Measurements from ENCODE around the gene MAN2C1.

Gene MAN2C1

GRCh38 chr15:75366163-75366562 lies 2.2 kb downstream of the MAN2C1 start:
- no peak overlapping the region for H3K9ac ChIP-seq (ENCODE audit: insufficient read length, low read depth)
- peaks cover 78% of the 10 kb centered on the region for H3K36me3 ChIP-seq (ENCODE audit: insufficient read depth, insufficient read length, low read length)
- no peak for DNase-seq (ENCODE audit: low read depth, low spot score)
- H3K4me3 ChIP-seq (ENCODE audit: insufficient read length, low read depth), result no peak overlapping the region
- peaks cover 11% of the 10 kb centered on the region for H3K4me1 ChIP-seq (ENCODE audit: insufficient read depth, insufficient read length)
- no peaks in the 10 kb centered on the region for H3K9me3 ChIP-seq (ENCODE audit: insufficient read depth, low read length)
- TF ChIP-seq SUZ12 (IDR thresholded peaks at IDR 0.05; ENCODE audit: extremely low read depth, insufficient read depth, insufficient read length), result no peak
- TF ChIP-seq YY1 (IDR thresholded peaks at IDR 0.05; ENCODE audit: insufficient read depth, insufficient read length), result no peak
- H3K27me3 ChIP-seq (ENCODE audit: insufficient read depth, insufficient read length), result no peaks in the 10 kb centered on the region

- Histone ChIP-seq H3K9ac (ENCODE audit: insufficient read length, low read depth) (no peak overlapping the region), H3K9me3 (ENCODE audit: insufficient read depth, low read length) (no peaks in the 10 kb centered on the region), H3K27me3 (ENCODE audit: insufficient read depth, insufficient read length) (no peaks in the 10 kb centered on the region), H3K4me3 (ENCODE audit: insufficient read length, low read depth) (no peak overlapping the region), H3K4me1 (ENCODE audit: insufficient read depth, insufficient read length) (peaks cover 11% of the 10 kb centered on the region), H3K36me3 (ENCODE audit: insufficient read depth, insufficient read length, low read length) (peaks cover 78% of the 10 kb centered on the region)
- DNase-seq (ENCODE audit: low read depth, low spot score), result no peak
- no peak for TF ChIP-seq YY1 (IDR thresholded peaks at IDR 0.05; ENCODE audit: insufficient read depth, insufficient read length)
- TF ChIP-seq ZNF274 (IDR thresholded peaks at IDR 0.05; ENCODE audit: low read depth, low read length), result no peak
- TF ChIP-seq SUZ12 (IDR thresholded peaks at IDR 0.05; ENCODE audit: extremely low read depth, insufficient read depth, insufficient read length), result no peak
Measured at GRCh38 chr15:75364881-75365280, 3.5 kb downstream of the MAN2C1 start.

- Histone ChIP-seq H3K4me3 (ENCODE audit: insufficient read length, low read depth) (no peak overlapping the region), H3K9me3 (ENCODE audit: insufficient read depth, low read length) (no peaks in the 10 kb centered on the region), H3K9ac (ENCODE audit: insufficient read length, low read depth) (no peak overlapping the region), H3K4me1 (ENCODE audit: insufficient read depth, insufficient read length) (peaks cover 8% of the 10 kb centered on the region), H3K27me3 (ENCODE audit: insufficient read depth, insufficient read length) (no peaks in the 10 kb centered on the region), H3K36me3 (ENCODE audit: insufficient read depth, insufficient read length, low read length) (peaks cover 83% of the 10 kb centered on the region)
- no peak for DNase-seq (ENCODE audit: low read depth, low spot score)
- TF ChIP-seq YY1 (IDR thresholded peaks at IDR 0.05; ENCODE audit: insufficient read depth, insufficient read length) (no peak), ZNF274 (IDR thresholded peaks at IDR 0.05; ENCODE audit: low read depth, low read length) (no peak), SUZ12 (IDR thresholded peaks at IDR 0.05; ENCODE audit: extremely low read depth, insufficient read depth, insufficient read length) (no peak)
Measured at GRCh38 chr15:75363786-75364185, 4.6 kb downstream of the MAN2C1 start.

GRCh38 chr15:75362642-75363249 lies 5.7 kb downstream of the MAN2C1 start:
- no peak for DNase-seq (ENCODE audit: low read depth, low spot score)
- Histone ChIP-seq H3K4me3 (ENCODE audit: insufficient read length, low read depth) (no peak overlapping the region), H3K9ac (ENCODE audit: insufficient read length, low read depth) (no peak overlapping the region), H3K4me1 (ENCODE audit: insufficient read depth, insufficient read length) (peaks cover 8% of the 10 kb centered on the region), H3K36me3 (ENCODE audit: insufficient read depth, insufficient read length, low read length) (peaks cover 93% of the 10 kb centered on the region), H3K27me3 (ENCODE audit: insufficient read depth, insufficient read length) (no peaks in the 10 kb centered on the region), H3K9me3 (ENCODE audit: insufficient read depth, low read length) (no peaks in the 10 kb centered on the region)
- TF ChIP-seq SUZ12 (IDR thresholded peaks at IDR 0.05; ENCODE audit: extremely low read depth, insufficient read depth, insufficient read length) (no peak), ZNF274 (IDR thresholded peaks at IDR 0.05; ENCODE audit: low read depth, low read length) (no peak), YY1 (IDR thresholded peaks at IDR 0.05; ENCODE audit: insufficient read depth, insufficient read length) (no peak)

GRCh38 chr15:75361989-75362641 lies 6.3 kb downstream of the MAN2C1 start:
- peaks cover 5% of the 10 kb centered on the region for H3K4me1 ChIP-seq (ENCODE audit: insufficient read depth, insufficient read length)
- H3K27me3 ChIP-seq (ENCODE audit: insufficient read depth, insufficient read length), result no peaks in the 10 kb centered on the region
- no peak for DNase-seq (ENCODE audit: low read depth, low spot score)
- peaks cover 92% of the 10 kb centered on the region for H3K36me3 ChIP-seq (ENCODE audit: insufficient read depth, insufficient read length, low read length)
- no peak overlapping the region for H3K4me3 ChIP-seq (ENCODE audit: insufficient read length, low read depth)
- no peak for TF ChIP-seq ZNF274 (IDR thresholded peaks at IDR 0.05; ENCODE audit: low read depth, low read length)
- no peak for TF ChIP-seq SUZ12 (IDR thresholded peaks at IDR 0.05; ENCODE audit: extremely low read depth, insufficient read depth, insufficient read length)
- TF ChIP-seq YY1 (IDR thresholded peaks at IDR 0.05; ENCODE audit: insufficient read depth, insufficient read length), result no peak
- H3K9ac ChIP-seq (ENCODE audit: insufficient read length, low read depth), result no peak overlapping the region
- no peaks in the 10 kb centered on the region for H3K9me3 ChIP-seq (ENCODE audit: insufficient read depth, low read length)

- H3K9me3 ChIP-seq (ENCODE audit: insufficient read depth, low read length), result no peaks in the 10 kb centered on the region
- H3K4me1 ChIP-seq (ENCODE audit: insufficient read depth, insufficient read length), result peaks cover 5% of the 10 kb centered on the region
- DNase-seq (ENCODE audit: low read depth, low spot score), result no peak
- TF ChIP-seq ZNF274 (IDR thresholded peaks at IDR 0.05; ENCODE audit: low read depth, low read length) (no peak), YY1 (IDR thresholded peaks at IDR 0.05; ENCODE audit: insufficient read depth, insufficient read length) (no peak), SUZ12 (IDR thresholded peaks at IDR 0.05; ENCODE audit: extremely low read depth, insufficient read depth, insufficient read length) (no peak)
- H3K27me3 ChIP-seq (ENCODE audit: insufficient read depth, insufficient read length), result no peaks in the 10 kb centered on the region
- no peak overlapping the region for H3K4me3 ChIP-seq (ENCODE audit: insufficient read length, low read depth)
- H3K9ac ChIP-seq (ENCODE audit: insufficient read length, low read depth), result no peak overlapping the region
- peaks cover 92% of the 10 kb centered on the region for H3K36me3 ChIP-seq (ENCODE audit: insufficient read depth, insufficient read length, low read length)
Measured at GRCh38 chr15:75361361-75361988, 6.9 kb downstream of the MAN2C1 start.

- Histone ChIP-seq H3K4me1 (ENCODE audit: insufficient read depth, insufficient read length) (peaks cover 5% of the 10 kb centered on the region), H3K4me3 (ENCODE audit: insufficient read length, low read depth) (no peak overlapping the region), H3K9ac (ENCODE audit: insufficient read length, low read depth) (no peak overlapping the region), H3K36me3 (ENCODE audit: insufficient read depth, insufficient read length, low read length) (peaks cover 92% of the 10 kb centered on the region), H3K27me3 (ENCODE audit: insufficient read depth, insufficient read length) (no peaks in the 10 kb centered on the region), H3K9me3 (ENCODE audit: insufficient read depth, low read length) (no peaks in the 10 kb centered on the region)
- TF ChIP-seq YY1 (IDR thresholded peaks at IDR 0.05; ENCODE audit: insufficient read depth, insufficient read length) (no peak), ZNF274 (IDR thresholded peaks at IDR 0.05; ENCODE audit: low read depth, low read length) (no peak), SUZ12 (IDR thresholded peaks at IDR 0.05; ENCODE audit: extremely low read depth, insufficient read depth, insufficient read length) (no peak)
- no peak for DNase-seq (ENCODE audit: low read depth, low spot score)
Measured at GRCh38 chr15:75360856-75361255, 7.6 kb downstream of the MAN2C1 start.
